Measurements from ENCODE around the gene CA5A.
A peak's percentile ranks its signal among the peaks of the same experiment; 100 is the strongest.

The CA5A gene

DNA sequence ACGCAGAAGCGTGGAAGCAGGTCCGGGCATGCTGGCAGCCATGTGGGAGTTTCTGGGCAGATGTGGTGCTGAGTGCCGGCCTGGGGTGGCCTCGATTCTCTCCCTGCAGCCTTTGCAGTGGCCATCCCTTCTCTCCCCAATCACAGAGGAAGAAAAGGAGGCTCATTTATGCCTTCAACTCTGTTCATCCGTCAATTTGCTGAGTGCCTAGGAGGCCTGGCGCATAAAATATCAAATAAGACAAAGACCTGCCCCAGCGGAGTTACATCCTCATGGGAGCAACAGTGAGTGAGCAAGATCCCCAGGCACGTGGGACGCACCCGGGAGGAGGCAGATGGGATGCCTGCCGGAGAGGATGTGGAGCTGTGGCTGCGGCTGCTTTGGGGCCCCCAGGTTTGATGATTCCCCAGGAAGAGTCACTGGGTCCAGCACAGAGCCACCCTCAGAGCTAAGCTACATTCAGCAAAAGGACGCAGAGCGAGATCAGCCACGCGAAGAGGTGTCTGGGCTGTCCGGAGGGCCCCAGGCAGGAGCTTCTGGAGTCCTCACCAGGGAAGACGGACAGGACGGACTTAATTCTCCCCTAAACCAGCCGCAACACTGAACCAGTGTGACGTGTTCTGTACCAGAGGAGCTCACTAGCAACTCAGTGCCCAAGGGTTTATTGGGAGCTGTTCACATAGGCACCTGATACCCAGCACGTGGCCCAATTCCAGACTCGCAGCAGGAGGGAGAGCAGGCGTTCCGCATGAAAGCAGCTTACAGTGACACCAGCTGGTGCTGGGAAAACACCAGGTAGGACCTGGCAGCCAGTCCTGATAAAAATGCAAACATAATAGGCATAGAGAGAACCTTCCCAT, 11.3 kb downstream of the CA5A start:
- TF ChIP-seq, protein P1, sequence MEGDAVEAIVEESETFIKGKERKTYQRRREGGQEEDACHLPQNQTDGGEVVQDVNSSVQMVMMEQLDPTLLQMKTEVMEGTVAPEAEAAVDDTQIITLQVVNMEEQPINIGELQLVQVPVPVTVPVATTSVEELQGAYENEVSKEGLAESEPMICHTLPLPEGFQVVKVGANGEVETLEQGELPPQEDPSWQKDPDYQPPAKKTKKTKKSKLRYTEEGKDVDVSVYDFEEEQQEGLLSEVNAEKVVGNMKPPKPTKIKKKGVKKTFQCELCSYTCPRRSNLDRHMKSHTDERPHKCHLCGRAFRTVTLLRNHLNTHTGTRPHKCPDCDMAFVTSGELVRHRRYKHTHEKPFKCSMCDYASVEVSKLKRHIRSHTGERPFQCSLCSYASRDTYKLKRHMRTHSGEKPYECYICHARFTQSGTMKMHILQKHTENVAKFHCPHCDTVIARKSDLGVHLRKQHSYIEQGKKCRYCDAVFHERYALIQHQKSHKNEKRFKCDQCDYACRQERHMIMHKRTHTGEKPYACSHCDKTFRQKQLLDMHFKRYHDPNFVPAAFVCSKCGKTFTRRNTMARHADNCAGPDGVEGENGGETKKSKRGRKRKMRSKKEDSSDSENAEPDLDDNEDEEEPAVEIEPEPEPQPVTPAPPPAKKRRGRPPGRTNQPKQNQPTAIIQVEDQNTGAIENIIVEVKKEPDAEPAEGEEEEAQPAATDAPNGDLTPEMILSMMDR (IDR thresholded peaks at IDR 0.05; ENCODE audit: insufficient read depth, low read depth, low read length, missing control alignments) = no peak
- peak; percentile 46 for DNase-seq (ENCODE audit: low read depth)
- no peak overlapping the region for H3K4me3 ChIP-seq (ENCODE audit: low read length)

- peak; percentile 52 for DNase-seq (ENCODE audit: low read depth)
These were observed 12.1 kb downstream of the CA5A start for GRCh38 chr16:87924041-87924810.

DNA sequence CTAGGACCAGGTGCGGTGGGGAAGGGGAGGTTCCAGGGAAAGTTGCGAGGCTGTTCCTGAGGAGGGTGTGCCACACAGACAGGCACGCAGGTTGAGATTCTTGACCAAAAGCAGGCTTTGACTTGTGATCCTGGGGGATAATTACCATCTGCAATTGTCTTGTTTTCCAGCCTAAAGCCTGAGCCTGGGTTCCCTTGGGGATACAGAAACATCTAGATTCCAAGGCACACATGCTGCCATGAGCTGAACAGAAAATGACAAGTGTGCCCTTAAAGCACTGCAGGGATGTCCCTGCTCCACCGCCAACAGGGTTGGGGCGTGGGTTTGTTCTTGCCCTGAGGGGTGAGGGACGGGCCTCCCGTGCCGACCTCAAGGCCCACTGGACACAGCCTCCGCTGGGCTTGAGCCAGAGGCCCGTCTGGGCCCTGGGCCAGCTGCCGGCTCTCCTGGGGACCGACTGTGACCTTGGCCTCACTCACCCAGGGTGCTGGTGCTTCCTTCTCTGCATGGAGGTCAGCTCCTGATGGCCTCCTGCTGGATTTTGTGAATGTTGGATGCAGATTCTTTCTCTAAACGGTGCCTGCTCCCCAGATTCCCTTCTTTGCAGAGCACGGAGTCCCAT, 14.0 kb downstream of the CA5A start:
- H3K4me3 ChIP-seq (ENCODE audit: low read length) = no peak overlapping the region
- DNase-seq (ENCODE audit: low read depth) = no peak
- TF ChIP-seq, protein P1 (IDR thresholded peaks at IDR 0.05; ENCODE audit: insufficient read depth, low read depth, low read length, missing control alignments) = no peak

More at GRCh38 chr16:87924041-87924810, 12.1 kb downstream of the CA5A start:
- no peak overlapping the region for H3K4me3 ChIP-seq (ENCODE audit: low read length)
- TF ChIP-seq, protein P1 (IDR thresholded peaks at IDR 0.05; ENCODE audit: insufficient read depth, low read depth, low read length, missing control alignments) = no peak

- TF ChIP-seq, protein P1 (IDR thresholded peaks at IDR 0.05; ENCODE audit: insufficient read depth, low read depth, low read length, missing control alignments) = no peak
- DNase-seq (ENCODE audit: low read depth) = no peak
- H3K4me3 ChIP-seq (ENCODE audit: low read length) = no peak overlapping the region
These were observed 15.0 kb downstream of the CA5A start for GRCh38 chr16:87921236-87921773.

GRCh38 chr16:87919681-87919994, 16.7 kb downstream of the CA5A start:
- no peak for DNase-seq (ENCODE audit: low read depth)
- TF ChIP-seq, protein P1 (IDR thresholded peaks at IDR 0.05; ENCODE audit: insufficient read depth, low read depth, low read length, missing control alignments) = no peak
- H3K4me3 ChIP-seq (ENCODE audit: low read length) = no peak overlapping the region

- no peak overlapping the region for H3K4me3 ChIP-seq (ENCODE audit: low read length)
- DNase-seq (ENCODE audit: low read depth) = no peak
- TF ChIP-seq, protein P1 (IDR thresholded peaks at IDR 0.05; ENCODE audit: insufficient read depth, low read depth, low read length, missing control alignments) = no peak
These were observed 17.3 kb downstream of the CA5A start for GRCh38 chr16:87918866-87919680.
